Activated CD4-positive, alpha-beta T cell treated with anti-CD3 and anti-CD28 coated beads for 48 hours (primary cell): ENCODE measurements around the gene GNG7.
"Not testable (repeated sequence)": the region's sequence is repeated elsewhere in the genome, so short reads cannot be mapped to it uniquely, and the experiment has no call there.

Source experiments
- DNase-seq: peaks from one replicate; pipeline ENCODE4 v3.0.0-alpha.2; 2020

Gene GNG7

GRCh38 chr19:2569596-2570465 lies 132.7 kb downstream of the GNG7 start:
- DNase-seq: no peak

GRCh38 chr19:2567996-2568395 lies 134.5 kb downstream of the GNG7 start:
- DNase-seq: no peak

- DNase-seq: no peak
Measured at GRCh38 chr19:2567580-2567979, 134.9 kb downstream of the GNG7 start.

GRCh38 chr19:2563546-2563945 lies 138.9 kb downstream of the GNG7 start:
- not testable (repeated sequence) for DNase-seq

GRCh38 chr19:2561895-2562294 lies 140.6 kb downstream of the GNG7 start:
- DNase-seq: peak; percentile 74

- no peak for DNase-seq
Measured at GRCh38 chr19:2561221-2561620, 141.3 kb downstream of the GNG7 start.

GRCh38 chr19:2560369-2560768 lies 142.1 kb downstream of the GNG7 start:
- DNase-seq: no peak

- DNase-seq: no peak
Measured at GRCh38 chr19:2558543-2558942, 144.0 kb downstream of the GNG7 start.

- DNase-seq: not testable (repeated sequence)
Measured at GRCh38 chr19:2558131-2558530, 144.4 kb downstream of the GNG7 start.

- no peak for DNase-seq
Measured at GRCh38 chr19:2557093-2557440, 145.4 kb downstream of the GNG7 start.

GRCh38 chr19:2556221-2557092 lies 146.0 kb downstream of the GNG7 start:
- no peak for DNase-seq

- no peak for DNase-seq
Measured at GRCh38 chr19:2555422-2556220, 146.9 kb downstream of the GNG7 start.

- no peak for DNase-seq
Measured at GRCh38 chr19:2554856-2555255, 147.6 kb downstream of the GNG7 start.

- DNase-seq: no peak
Measured at GRCh38 chr19:2553510-2553909, 149.0 kb downstream of the GNG7 start.

GRCh38 chr19:2552859-2553258 lies 149.6 kb downstream of the GNG7 start:
- peak; percentile 66 for DNase-seq

GRCh38 chr19:2551864-2552185 lies 150.7 kb downstream of the GNG7 start:
- DNase-seq: no peak

- DNase-seq: no peak
Measured at GRCh38 chr19:2551172-2551863, 151.2 kb downstream of the GNG7 start.

GRCh38 chr19:2550431-2551171 lies 151.9 kb downstream of the GNG7 start:
- peak; percentile 18 for DNase-seq

GRCh38 chr19:2549701-2550191 lies 152.7 kb downstream of the GNG7 start:
- no peak for DNase-seq

GRCh38 chr19:2548966-2549365 lies 153.5 kb downstream of the GNG7 start:
- no peak for DNase-seq

- no peak for DNase-seq
Measured at GRCh38 chr19:2547721-2548120, 154.8 kb downstream of the GNG7 start.
